Endothelial cell of umbilical vein (primary cell): Measurements from ENCODE around the gene CAMTA1.

Source experiments
- CTCF ChIP-seq, 2 donors: IDR thresholded peaks; 1 replicate in 1 of 2; 2 replicates in 1 of 2; pipeline ENCODE4 v1.5.1; 2011; ENCODE audit warnings: low read length in 2 of 2, mild to moderate bottlenecking in 2 of 2, moderate library complexity in 2 of 2, control low read depth in 1 of 2, inconsistent platforms in 1 of 2, low read depth in 1 of 2; ENCODE audit not compliant: insufficient read depth in 1 of 2; ENCODE audit errors: extremely low read depth in 1 of 2
- EZH2 ChIP-seq: IDR thresholded peaks from 2 replicates; pipeline ENCODE4 v1.6.1; 2012; ENCODE audit warnings: borderline replicate concordance, low read depth, mild to moderate bottlenecking, moderate library complexity, low read length, inconsistent platforms; ENCODE audit not compliant: severe bottlenecking
- MYC ChIP-seq: IDR thresholded peaks from one replicate; pipeline ENCODE4 v1.6.1; 2011; ENCODE audit warnings: mild to moderate bottlenecking, low read depth, low read length
- POLR2A ChIP-seq: IDR thresholded peaks from 2 replicates; pipeline ENCODE4 v1.6.1; 2012; ENCODE audit warnings: low read depth, mild to moderate bottlenecking, control low read depth, low read length
- POLR2AphosphoS5 ChIP-seq: IDR thresholded peaks from 2 replicates; pipeline ENCODE4 v1.6.1; 2012; ENCODE audit warnings: low read depth, mild to moderate bottlenecking, control low read depth, low read length, moderate library complexity; ENCODE audit not compliant: insufficient read depth

GRCh38 chr1:7770669-7770996 lies 985.4 kb downstream of the CAMTA1 start:
- TF ChIP-seq MYC (no peak), CTCF (IDR thresholded peaks at IDR 0.05; ENCODE audit: extremely low read depth in 1 of 2, insufficient read depth in 1 of 2, low read depth in 1 of 2, low read length in 2 of 2) (no peak), POLR2A (no peak), POLR2AphosphoS5 (no peak), EZH2 (no peak)
